Measurements from ENCODE around the gene MLXIPL. TPM values are rescaled to one million over a fixed set of nuclear protein-coding genes. Genes with fewer than 3 reads are reported as not detected.

The MLXIPL gene
- total RNA-seq, 3 donors from 2014 or later (not counting 1 experiment from before 2014, with no cell fraction given), result not detected

DNA sequence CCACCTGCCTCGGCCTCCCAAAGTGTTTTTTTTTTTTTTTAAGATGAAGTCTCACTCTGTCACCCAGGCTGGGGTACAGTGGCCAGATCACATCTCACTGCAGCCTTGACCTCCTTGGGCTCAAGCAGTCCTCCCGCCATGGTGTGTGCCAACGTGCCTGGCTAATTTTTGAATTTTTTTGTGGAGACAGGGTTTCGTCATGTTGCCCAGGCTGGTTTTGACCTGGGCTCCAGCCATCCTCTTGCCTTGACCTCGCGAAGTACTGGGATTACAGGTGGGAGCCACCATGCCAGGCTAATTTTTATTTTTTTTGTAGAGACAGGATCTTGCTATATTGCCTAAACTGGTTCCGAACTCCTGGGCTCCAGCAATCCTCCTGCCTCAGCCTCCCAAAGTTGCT is 9.0 kb upstream of the MLXIPL start:
- no peaks in the 10 kb centered on the region for H3K9me3 ChIP-seq (ENCODE audit: control insufficient read depth, insufficient read depth, low read length)
- Mint-ChIP-seq H3K4me1 (no peaks in the 10 kb centered on the region), H3K27ac (no peak overlapping the region), H3K36me3 (no peaks in the 10 kb centered on the region), H3K4me3 (no peak overlapping the region), H3K9me3 (no peaks in the 10 kb centered on the region), H3K27me3 (ENCODE audit: low read depth in 2 of 2) (peaks cover 35 to 38% of the 10 kb centered on the region in 2 donors)
- no peaks in the 10 kb centered on the region for H3K36me3 ChIP-seq (ENCODE audit: control insufficient read depth, insufficient read depth, low read length)
- H3K27me3 ChIP-seq (ENCODE audit: control insufficient read depth, insufficient read depth, low read length), result peaks cover 3% of the 10 kb centered on the region
- H3K4me3 ChIP-seq (ENCODE audit: low read length), result no peak overlapping the region
- WGBS (ENCODE audit: insufficient coverage), result 88% methylated on average over 7 of the region's 7 CpGs
- ATAC-seq (no peak), DNase-seq (no peak)
- no peak overlapping the region for H3K27ac ChIP-seq (ENCODE audit: low read length)
- TF ChIP-seq, protein P1, sequence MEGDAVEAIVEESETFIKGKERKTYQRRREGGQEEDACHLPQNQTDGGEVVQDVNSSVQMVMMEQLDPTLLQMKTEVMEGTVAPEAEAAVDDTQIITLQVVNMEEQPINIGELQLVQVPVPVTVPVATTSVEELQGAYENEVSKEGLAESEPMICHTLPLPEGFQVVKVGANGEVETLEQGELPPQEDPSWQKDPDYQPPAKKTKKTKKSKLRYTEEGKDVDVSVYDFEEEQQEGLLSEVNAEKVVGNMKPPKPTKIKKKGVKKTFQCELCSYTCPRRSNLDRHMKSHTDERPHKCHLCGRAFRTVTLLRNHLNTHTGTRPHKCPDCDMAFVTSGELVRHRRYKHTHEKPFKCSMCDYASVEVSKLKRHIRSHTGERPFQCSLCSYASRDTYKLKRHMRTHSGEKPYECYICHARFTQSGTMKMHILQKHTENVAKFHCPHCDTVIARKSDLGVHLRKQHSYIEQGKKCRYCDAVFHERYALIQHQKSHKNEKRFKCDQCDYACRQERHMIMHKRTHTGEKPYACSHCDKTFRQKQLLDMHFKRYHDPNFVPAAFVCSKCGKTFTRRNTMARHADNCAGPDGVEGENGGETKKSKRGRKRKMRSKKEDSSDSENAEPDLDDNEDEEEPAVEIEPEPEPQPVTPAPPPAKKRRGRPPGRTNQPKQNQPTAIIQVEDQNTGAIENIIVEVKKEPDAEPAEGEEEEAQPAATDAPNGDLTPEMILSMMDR (IDR thresholded peaks at IDR 0.05), result no peak
- no peaks in the 10 kb centered on the region for H3K4me1 ChIP-seq (ENCODE audit: control insufficient read depth, insufficient read depth, low read length)
- intact Hi-C loops (cut with micrococcal nuclease), result no loop called here

DNA sequence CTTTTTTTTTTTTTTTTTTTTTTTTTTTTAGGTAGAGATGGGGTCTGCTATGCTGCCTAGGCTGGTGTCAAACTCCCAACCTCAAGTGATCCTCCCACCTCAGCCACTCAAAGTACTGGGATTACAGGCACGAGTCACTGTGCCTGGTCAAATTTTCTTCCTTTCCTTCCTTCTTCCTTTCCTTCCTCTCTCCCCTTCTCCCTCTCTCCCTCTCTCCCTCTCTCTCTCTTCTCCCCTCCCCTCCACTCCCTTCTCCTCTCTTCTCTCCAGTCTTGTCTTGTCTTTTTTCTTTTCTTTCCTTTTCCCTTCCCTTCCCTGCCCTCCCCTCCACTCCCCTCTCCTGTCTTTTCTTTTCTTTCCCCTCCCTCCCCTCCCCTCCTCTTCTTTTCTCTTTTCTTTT is 7.2 kb upstream of the MLXIPL start:
- ATAC-seq (no peak), DNase-seq (no peak)
- Histone ChIP-seq H3K36me3 (ENCODE audit: control insufficient read depth, insufficient read depth, low read length) (no peaks in the 10 kb centered on the region), H3K9me3 (ENCODE audit: control insufficient read depth, insufficient read depth, low read length) (no peaks in the 10 kb centered on the region), H3K4me1 (ENCODE audit: control insufficient read depth, insufficient read depth, low read length) (no peaks in the 10 kb centered on the region), H3K27ac (ENCODE audit: low read length) (no peak overlapping the region), H3K4me3 (ENCODE audit: low read length) (no peak overlapping the region), H3K27me3 (ENCODE audit: control insufficient read depth, insufficient read depth, low read length) (peaks cover 3% of the 10 kb centered on the region)
- Mint-ChIP-seq H3K9me3 (no peaks in the 10 kb centered on the region), H3K27ac (no peak overlapping the region), H3K27me3 (ENCODE audit: low read depth in 2 of 2) (peaks cover 48 to 51% of the 10 kb centered on the region in 2 donors), H3K4me1 (no peaks in the 10 kb centered on the region), H3K36me3 (no peaks in the 10 kb centered on the region), H3K4me3 (no peak overlapping the region)
- TF ChIP-seq, protein P1 (IDR thresholded peaks at IDR 0.05), result no peak
- intact Hi-C loops (cut with micrococcal nuclease), result no loop called here
- 3% methylated on average over 1 of the region's 1 CpG for WGBS (ENCODE audit: insufficient coverage)

GRCh38 chr7:73628504-73628903 is 4.2 kb upstream of the MLXIPL start:
- TF ChIP-seq, protein P1 (IDR thresholded peaks at IDR 0.05), result no peak
- Mint-ChIP-seq H3K27ac (no peak overlapping the region), H3K4me3 (no peak overlapping the region), H3K9me3 (no peaks in the 10 kb centered on the region), H3K4me1 (peaks cover 0 to 4% of the 10 kb centered on the region in 2 donors), H3K36me3 (no peaks in the 10 kb centered on the region), H3K27me3 (ENCODE audit: low read depth in 2 of 2) (peaks cover 37 to 46% of the 10 kb centered on the region in 2 donors)
- Histone ChIP-seq H3K36me3 (ENCODE audit: control insufficient read depth, insufficient read depth, low read length) (no peaks in the 10 kb centered on the region), H3K4me1 (ENCODE audit: control insufficient read depth, insufficient read depth, low read length) (peaks cover 11% of the 10 kb centered on the region), H3K27ac (ENCODE audit: low read length) (no peak overlapping the region), H3K27me3 (ENCODE audit: control insufficient read depth, insufficient read depth, low read length) (peaks cover 19% of the 10 kb centered on the region), H3K9me3 (ENCODE audit: control insufficient read depth, insufficient read depth, low read length) (no peaks in the 10 kb centered on the region), H3K4me3 (ENCODE audit: low read length) (no peak overlapping the region)
- intact Hi-C loops (cut with micrococcal nuclease), result no loop called here
- DNase-seq (no peak), ATAC-seq (no peak)
- 85% methylated on average over 4 of the region's 4 CpGs for WGBS (ENCODE audit: insufficient coverage)

GRCh38 chr7:73626814-73627213 is 2.5 kb upstream of the MLXIPL start:
- Mint-ChIP-seq H3K27me3 (ENCODE audit: low read depth in 2 of 2) (peaks cover 25 to 48% of the 10 kb centered on the region in 2 donors), H3K4me1 (peaks cover 6 to 12% of the 10 kb centered on the region in 2 donors), H3K27ac (no peak overlapping the region), H3K4me3 (no peak overlapping the region), H3K9me3 (no peaks in the 10 kb centered on the region), H3K36me3 (no peaks in the 10 kb centered on the region)
- no peak overlapping the region for H3K27ac ChIP-seq (ENCODE audit: low read length)
- ATAC-seq (no peak), DNase-seq (no peak)
- H3K4me1 ChIP-seq (ENCODE audit: control insufficient read depth, insufficient read depth, low read length), result peaks cover 16% of the 10 kb centered on the region
- H3K36me3 ChIP-seq (ENCODE audit: control insufficient read depth, insufficient read depth, low read length), result no peaks in the 10 kb centered on the region
- 42% methylated on average over 3 of the region's 3 CpGs for WGBS (ENCODE audit: insufficient coverage)
- TF ChIP-seq, protein P1 (IDR thresholded peaks at IDR 0.05), result no peak
- H3K9me3 ChIP-seq (ENCODE audit: control insufficient read depth, insufficient read depth, low read length), result no peaks in the 10 kb centered on the region
- no peak overlapping the region for H3K4me3 ChIP-seq (ENCODE audit: low read length)
- intact Hi-C loops (cut with micrococcal nuclease), result no loop called here
- peaks cover 30% of the 10 kb centered on the region for H3K27me3 ChIP-seq (ENCODE audit: control insufficient read depth, insufficient read depth, low read length)

All from natural killer cell (primary cell).